A673 (cell line): ENCODE data around the gene SLC39A9.

Experiments
- EZH2 ChIP-seq: fragments of 200-600 bp; sonication (generic); IDR thresholded peaks from 2 replicates; pipeline ENCODE4 v1.6.1; 2017; ENCODE audit warnings: borderline replicate concordance, low read depth, mild to moderate bottlenecking, mixed read lengths, antibody characterized with exemption, low read length; ENCODE audit not compliant: poor library complexity, severe bottlenecking
- TF ChIP-seq, protein P1 (sequence below): fragments of 300-800, 200-600 bp; sonication (generic); conservative IDR thresholded peaks from 2 replicates; pipeline ENCODE4 v1.5.1; 2017; ENCODE audit warnings: low read depth, mild to moderate bottlenecking, antibody characterized with exemption, low read length, moderate library complexity, mixed read lengths

DNA sequence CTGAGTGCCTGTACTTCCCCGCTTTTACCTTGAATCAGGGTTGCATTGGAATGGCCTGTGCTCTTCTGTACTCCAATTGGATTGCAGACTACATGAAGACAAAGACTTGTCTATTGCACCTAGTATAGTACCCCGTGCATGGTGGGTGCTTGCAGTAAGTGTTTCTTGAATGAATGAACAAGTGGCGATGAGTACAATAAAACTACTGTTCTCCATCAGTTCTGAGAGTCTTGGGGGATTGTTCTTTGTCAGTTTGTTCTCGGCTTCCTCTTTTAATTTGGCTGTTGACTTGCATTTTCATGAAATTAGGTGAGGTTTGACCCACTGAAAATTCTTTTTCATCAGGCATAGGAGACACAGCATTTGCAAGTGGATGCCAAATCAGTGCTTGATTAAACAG, 34.5 kb upstream of the SLC39A9 start:
- TF ChIP-seq, protein P1, sequence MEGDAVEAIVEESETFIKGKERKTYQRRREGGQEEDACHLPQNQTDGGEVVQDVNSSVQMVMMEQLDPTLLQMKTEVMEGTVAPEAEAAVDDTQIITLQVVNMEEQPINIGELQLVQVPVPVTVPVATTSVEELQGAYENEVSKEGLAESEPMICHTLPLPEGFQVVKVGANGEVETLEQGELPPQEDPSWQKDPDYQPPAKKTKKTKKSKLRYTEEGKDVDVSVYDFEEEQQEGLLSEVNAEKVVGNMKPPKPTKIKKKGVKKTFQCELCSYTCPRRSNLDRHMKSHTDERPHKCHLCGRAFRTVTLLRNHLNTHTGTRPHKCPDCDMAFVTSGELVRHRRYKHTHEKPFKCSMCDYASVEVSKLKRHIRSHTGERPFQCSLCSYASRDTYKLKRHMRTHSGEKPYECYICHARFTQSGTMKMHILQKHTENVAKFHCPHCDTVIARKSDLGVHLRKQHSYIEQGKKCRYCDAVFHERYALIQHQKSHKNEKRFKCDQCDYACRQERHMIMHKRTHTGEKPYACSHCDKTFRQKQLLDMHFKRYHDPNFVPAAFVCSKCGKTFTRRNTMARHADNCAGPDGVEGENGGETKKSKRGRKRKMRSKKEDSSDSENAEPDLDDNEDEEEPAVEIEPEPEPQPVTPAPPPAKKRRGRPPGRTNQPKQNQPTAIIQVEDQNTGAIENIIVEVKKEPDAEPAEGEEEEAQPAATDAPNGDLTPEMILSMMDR = no peak
- TF ChIP-seq EZH2 = no peak
